Measurements from ENCODE around the gene RBX1.

Gene RBX1

GRCh38 chr22:40957601-40958000 is 6.4 kb downstream of the RBX1 start:
- TF ChIP-seq CTCF (IDR thresholded peaks at IDR 0.05), result no peak
- Histone ChIP-seq H3K79me2 (peaks cover 18% of the 10 kb centered on the region), H3K36me3 (ENCODE audit: control insufficient read depth, insufficient read depth, low read length) (no peaks in the 10 kb centered on the region)

GRCh38 chr22:40958299-40958698 is 7.1 kb downstream of the RBX1 start:
- Histone ChIP-seq H3K79me2 (peaks cover 15% of the 10 kb centered on the region), H3K9me3 (ENCODE audit: control insufficient read depth, low read length) (no peaks in the 10 kb centered on the region), H3K9ac (no peak overlapping the region), H3K27ac (no peak overlapping the region), H2AFZ (no peak overlapping the region), H3K4me2 (ENCODE audit: low read length) (no peak overlapping the region), H3K36me3 (ENCODE audit: control insufficient read depth, insufficient read depth, low read length) (no peaks in the 10 kb centered on the region), H3K4me1 (peaks cover 6% of the 10 kb centered on the region), H3K4me3 (ENCODE audit: low read depth, low read length) (no peak overlapping the region), H3K27me3 (ENCODE audit: control insufficient read depth, insufficient read depth, low read length) (no peaks in the 10 kb centered on the region)
- no peak for TF ChIP-seq CTCF (IDR thresholded peaks at IDR 0.05)

More at GRCh38 chr22:40957601-40958000, 6.4 kb downstream of the RBX1 start:
- no peak overlapping the region for H2AFZ ChIP-seq
- no peak overlapping the region for H3K9ac ChIP-seq
- no peak overlapping the region for H3K4me3 ChIP-seq (ENCODE audit: low read depth, low read length)
- no peak overlapping the region for H3K4me2 ChIP-seq (ENCODE audit: low read length)
- no peaks in the 10 kb centered on the region for H3K9me3 ChIP-seq (ENCODE audit: control insufficient read depth, low read length)
- no peaks in the 10 kb centered on the region for H3K27me3 ChIP-seq (ENCODE audit: control insufficient read depth, insufficient read depth, low read length)
- H3K27ac ChIP-seq, result no peak overlapping the region
- peaks cover 6% of the 10 kb centered on the region for H3K4me1 ChIP-seq

- Histone ChIP-seq H3K9me3 (ENCODE audit: control insufficient read depth, low read length) (no peaks in the 10 kb centered on the region), H3K27ac (no peak overlapping the region)
These were observed 9.0 kb downstream of the RBX1 start for GRCh38 chr22:40960145-40960544.

GRCh38 chr22:40965936-40966725 is 15.0 kb downstream of the RBX1 start:
- Histone ChIP-seq H3K36me3 (ENCODE audit: control insufficient read depth, insufficient read depth, low read length) (no peaks in the 10 kb centered on the region), H3K9ac (no peak overlapping the region), H3K4me1 (no peaks in the 10 kb centered on the region), H3K4me2 (ENCODE audit: low read length) (peak overlapping the region; percentile 19), H2AFZ (no peak overlapping the region), H3K27ac (no peak overlapping the region), H3K9me3 (ENCODE audit: control insufficient read depth, low read length) (no peaks in the 10 kb centered on the region), H3K4me3 (ENCODE audit: low read depth, low read length) (no peak overlapping the region), H3K79me2 (peaks cover 4% of the 10 kb centered on the region), H3K27me3 (ENCODE audit: control insufficient read depth, insufficient read depth, low read length) (no peaks in the 10 kb centered on the region)
- TF ChIP-seq CTCF (IDR thresholded peaks at IDR 0.05), result no peak

More at GRCh38 chr22:40960145-40960544, 9.0 kb downstream of the RBX1 start:
- peaks cover 3% of the 10 kb centered on the region for H3K4me1 ChIP-seq
- H3K4me3 ChIP-seq (ENCODE audit: low read depth, low read length), result no peak overlapping the region
- peaks cover 17% of the 10 kb centered on the region for H3K79me2 ChIP-seq
- TF ChIP-seq CTCF (IDR thresholded peaks at IDR 0.05), result no peak
- no peak overlapping the region for H3K9ac ChIP-seq
- H3K36me3 ChIP-seq (ENCODE audit: control insufficient read depth, insufficient read depth, low read length), result no peaks in the 10 kb centered on the region
- no peaks in the 10 kb centered on the region for H3K27me3 ChIP-seq (ENCODE audit: control insufficient read depth, insufficient read depth, low read length)
- no peak overlapping the region for H3K4me2 ChIP-seq (ENCODE audit: low read length)
- no peak overlapping the region for H2AFZ ChIP-seq

- H2AFZ ChIP-seq, result no peak overlapping the region
- H3K27ac ChIP-seq, result no peak overlapping the region
- H3K4me3 ChIP-seq (ENCODE audit: low read depth, low read length), result no peak overlapping the region
- H3K4me2 ChIP-seq (ENCODE audit: low read length), result peak overlapping the region; percentile 19
- H3K9me3 ChIP-seq (ENCODE audit: control insufficient read depth, low read length), result no peaks in the 10 kb centered on the region
- no peak for TF ChIP-seq CTCF (IDR thresholded peaks at IDR 0.05)
- no peak overlapping the region for H3K9ac ChIP-seq
- no peaks in the 10 kb centered on the region for H3K4me1 ChIP-seq
- peaks cover 4% of the 10 kb centered on the region for H3K79me2 ChIP-seq
- H3K27me3 ChIP-seq (ENCODE audit: control insufficient read depth, insufficient read depth, low read length), result no peaks in the 10 kb centered on the region
- no peaks in the 10 kb centered on the region for H3K36me3 ChIP-seq (ENCODE audit: control insufficient read depth, insufficient read depth, low read length)
These were observed 15.5 kb downstream of the RBX1 start for GRCh38 chr22:40966726-40967085.
